Right lung (tissue), 5 donors: ENCODE results near the gene FSHR. TPM values are rescaled to one million over a fixed set of nuclear protein-coding genes. Genes with fewer than 3 reads are reported as not detected.

ENCODE experiments used
- DNase-seq, 2 donors: peaks; one replicate each; pipeline ENCODE4 v3.0.0-alpha.2; 2013
- polyA plus RNA-seq, 5 donors: library from polyadenylated mRNA; unstranded; fragments of 120-200 nt; gene quantifications; one replicate each; pipeline versions ENCODE4 v1.2.1 to v1.2.3, GENCODE V29; 2013; ENCODE audit warnings: inconsistent platforms in 1 of 5, low replicate concordance in 1 of 5; ENCODE audit not compliant: insufficient read length in 5 of 5, insufficient read depth in 1 of 5

FSHR gene
- polyA plus RNA-seq, 5 donors = 0.12 TPM; not detected in 4

DNA sequence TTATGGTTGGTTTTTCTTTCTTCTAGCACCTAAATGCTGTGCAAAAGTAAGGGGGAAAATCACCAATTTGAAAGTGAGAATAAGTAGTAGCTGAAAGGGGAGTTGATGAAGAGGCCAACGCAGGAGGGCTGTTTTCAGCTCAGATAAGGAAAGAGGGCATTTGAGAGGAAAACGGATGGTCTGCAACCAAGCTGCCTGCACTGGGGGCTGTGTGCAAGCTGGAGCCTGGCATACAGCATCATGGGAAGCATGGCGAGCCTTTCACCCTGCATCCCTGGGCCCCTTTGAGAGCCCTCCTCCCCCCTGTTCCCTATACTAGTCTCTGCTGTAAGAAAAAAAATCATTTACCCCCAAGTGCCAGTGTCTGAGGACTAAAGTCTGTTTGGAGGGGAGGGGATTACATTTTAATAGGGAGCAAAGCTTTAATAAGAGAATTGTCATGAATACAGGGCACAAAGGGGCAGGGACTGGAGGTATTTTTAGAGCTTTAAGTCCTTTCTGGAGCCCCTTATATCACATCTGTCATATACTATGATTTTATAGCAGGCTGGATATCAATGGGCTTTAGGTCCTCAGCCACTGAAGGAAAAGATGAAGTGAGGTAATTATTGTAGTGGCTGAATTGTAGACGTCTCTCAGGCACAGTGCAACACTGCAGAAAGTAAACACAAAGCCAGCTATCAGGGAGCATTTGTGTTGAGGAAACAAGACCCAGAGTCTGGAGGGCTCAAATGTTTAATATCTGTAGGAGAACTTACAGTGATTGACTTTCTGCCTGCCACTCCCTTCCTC is 120.7 kb downstream of the FSHR start:
- DNase-seq = no peak

- no peak for DNase-seq
These were observed 121.4 kb downstream of the FSHR start for GRCh38 chr2:49032936-49033335.

GRCh38 chr2:49032126-49032525 is 122.2 kb downstream of the FSHR start:
- no peak for DNase-seq

GRCh38 chr2:49029406-49029805 is 124.9 kb downstream of the FSHR start:
- DNase-seq = no peak

- no peak for DNase-seq
These were observed 126.2 kb downstream of the FSHR start for GRCh38 chr2:49028101-49028500.

- no peak for DNase-seq
These were observed 127.6 kb downstream of the FSHR start for GRCh38 chr2:49026706-49027105.

DNA sequence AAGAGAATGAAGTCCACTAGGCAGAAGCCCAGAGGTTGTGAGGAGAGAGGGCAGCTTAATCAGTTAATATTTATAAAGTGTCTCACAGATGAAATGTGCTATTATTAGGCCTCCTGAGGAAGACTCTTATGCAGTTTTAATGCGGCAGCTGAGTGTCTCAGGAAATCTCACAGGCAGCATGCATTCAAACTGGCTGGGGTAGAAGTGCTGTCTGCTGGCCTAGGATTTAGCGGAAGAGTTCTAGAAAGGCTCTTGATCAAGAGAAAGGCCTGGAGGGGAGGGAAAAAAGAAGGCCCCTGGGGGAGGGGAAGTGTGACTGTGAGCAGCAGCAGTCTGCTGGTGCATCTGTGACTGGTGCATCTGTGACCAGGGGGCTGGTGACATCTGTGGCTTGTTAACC is 133.0 kb downstream of the FSHR start:
- DNase-seq = peak; percentile 16 to 20

GRCh38 chr2:49005261-49005660 is 149.1 kb downstream of the FSHR start:
- DNase-seq = no peak

GRCh38 chr2:49004036-49004626 is 150.2 kb downstream of the FSHR start:
- DNase-seq = no peak

DNA sequence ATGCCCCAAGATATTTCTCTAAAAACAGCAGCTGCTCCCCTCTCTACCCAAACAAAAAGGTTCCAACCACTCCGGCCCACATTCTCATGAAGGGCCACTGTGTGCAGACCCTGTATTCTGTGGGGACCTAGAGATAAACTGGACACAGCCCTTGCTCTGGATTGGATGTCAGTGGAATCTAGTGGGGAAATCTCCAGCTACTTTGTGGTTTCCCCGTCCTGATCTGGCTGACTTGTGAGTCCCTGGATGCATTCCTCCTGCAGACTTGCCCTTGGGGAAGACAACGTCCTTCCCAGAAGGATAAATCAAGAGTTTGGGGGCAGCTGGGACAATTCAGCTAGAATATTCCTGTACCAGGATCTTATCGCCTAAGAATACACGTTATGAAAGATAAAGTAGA is 151.1 kb downstream of the FSHR start:
- DNase-seq = no peak

GRCh38 chr2:49002750-49003149 is 151.6 kb downstream of the FSHR start:
- DNase-seq = no peak

DNA sequence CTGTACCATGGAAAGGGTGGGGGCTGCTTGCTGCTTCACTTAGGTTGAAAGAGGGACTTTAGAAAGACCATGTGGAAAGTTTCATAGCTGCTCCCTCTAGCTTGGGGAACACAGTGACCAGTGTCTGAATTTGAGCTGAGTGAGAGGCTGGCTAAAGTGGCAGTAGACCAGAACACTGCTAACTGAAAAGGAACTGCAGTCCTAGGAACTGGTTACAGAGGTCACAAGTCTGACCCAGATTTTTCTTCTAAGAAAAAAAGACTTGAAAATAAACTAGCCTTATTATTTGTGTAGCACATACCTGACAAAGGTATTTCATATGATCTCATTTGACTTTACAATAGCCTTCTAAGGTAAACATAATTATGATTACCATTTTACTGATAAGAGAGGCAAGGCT is 153.6 kb downstream of the FSHR start:
- DNase-seq = no peak

DNA sequence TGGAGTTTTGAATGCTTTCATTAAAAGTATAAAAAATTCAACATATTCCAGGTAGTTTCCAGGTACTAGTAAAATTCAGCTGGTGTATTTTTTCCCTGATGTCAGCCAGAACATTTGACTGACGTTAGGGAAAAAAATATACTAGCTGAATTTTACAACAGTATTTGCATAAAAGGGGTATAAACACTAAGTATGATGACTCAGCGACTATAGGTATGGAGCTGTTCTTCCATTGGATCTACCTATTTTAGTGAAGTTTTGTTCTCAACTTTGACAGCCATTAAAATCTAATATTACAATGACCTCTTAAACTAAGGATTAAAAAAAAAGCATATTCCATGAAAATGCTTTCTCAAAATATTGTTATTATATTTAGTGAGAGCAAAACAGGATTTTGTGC is 155.9 kb downstream of the FSHR start:
- no peak for DNase-seq

DNA sequence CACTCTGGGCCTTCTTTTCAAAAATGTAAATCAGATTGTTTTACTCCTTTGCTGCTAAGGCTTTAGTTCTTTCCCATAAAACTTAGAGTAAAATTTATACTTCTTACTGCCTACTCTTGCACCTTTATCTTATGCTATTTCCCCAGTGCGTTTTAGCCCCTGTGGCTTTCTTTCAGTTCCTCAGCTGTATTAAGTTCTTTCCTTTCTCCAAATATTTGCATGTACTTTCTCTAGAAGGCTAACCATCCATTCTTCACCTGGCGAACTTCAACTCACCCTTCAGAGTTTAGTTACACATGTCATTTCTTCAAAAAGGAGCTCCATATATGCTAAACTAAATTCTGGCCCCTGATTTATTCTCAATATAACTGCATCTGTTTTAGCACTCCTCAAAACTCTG is 160.7 kb downstream of the FSHR start:
- no peak for DNase-seq

- DNase-seq = no peak
These were observed 162.7 kb downstream of the FSHR start for GRCh38 chr2:48991415-48992131.

GRCh38 chr2:48984922-48985321 is 169.4 kb downstream of the FSHR start:
- DNase-seq = no peak

DNA sequence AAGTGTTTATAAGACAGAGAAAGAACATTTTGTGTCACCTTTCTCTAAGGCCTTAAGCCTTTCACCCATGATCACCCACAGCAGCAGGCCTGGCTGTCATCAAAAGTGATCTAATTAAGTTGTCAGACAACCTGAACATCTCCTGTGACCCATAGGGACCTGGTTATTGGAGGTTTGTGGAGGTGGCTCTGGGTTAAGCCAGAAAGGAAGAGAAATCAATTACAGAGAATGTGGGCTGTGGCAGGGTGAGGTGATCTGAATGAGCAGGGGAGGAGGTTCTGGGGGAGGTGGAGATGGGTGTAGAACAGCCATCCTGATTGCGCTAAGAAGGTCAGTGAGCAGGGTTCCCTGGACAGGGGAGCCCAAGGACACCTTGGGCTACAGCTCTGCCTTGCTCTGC is 170.8 kb downstream of the FSHR start:
- no peak for DNase-seq

DNA sequence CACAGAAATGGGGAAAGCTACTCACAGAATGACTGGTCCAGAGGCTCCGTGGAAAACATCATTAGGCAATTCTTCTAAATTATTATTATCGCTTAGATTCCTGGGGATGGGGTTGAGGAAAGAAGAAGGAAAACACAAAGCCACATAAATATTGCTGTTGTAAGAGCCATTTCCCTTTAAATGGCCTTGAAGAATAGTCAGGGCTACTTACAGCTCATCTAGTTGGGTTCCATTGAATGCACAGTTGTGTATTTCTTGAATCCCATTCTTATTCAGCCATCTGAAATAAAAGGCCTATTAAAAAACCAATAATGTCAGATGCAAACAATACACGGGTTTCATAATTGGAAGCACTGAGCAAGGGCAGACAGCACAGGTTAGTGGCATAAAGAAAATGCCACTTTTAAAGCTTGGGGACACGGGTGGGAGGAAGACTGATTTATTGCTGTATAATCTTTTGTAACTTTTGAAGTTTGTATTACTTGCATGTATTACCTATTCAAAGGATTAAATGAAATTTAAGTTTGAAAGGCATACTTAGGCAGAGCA is 171.4 kb downstream of the FSHR start:
- DNase-seq = no peak

- no peak for DNase-seq
These were observed 173.5 kb downstream of the FSHR start for GRCh38 chr2:48980846-48981245.

DNA sequence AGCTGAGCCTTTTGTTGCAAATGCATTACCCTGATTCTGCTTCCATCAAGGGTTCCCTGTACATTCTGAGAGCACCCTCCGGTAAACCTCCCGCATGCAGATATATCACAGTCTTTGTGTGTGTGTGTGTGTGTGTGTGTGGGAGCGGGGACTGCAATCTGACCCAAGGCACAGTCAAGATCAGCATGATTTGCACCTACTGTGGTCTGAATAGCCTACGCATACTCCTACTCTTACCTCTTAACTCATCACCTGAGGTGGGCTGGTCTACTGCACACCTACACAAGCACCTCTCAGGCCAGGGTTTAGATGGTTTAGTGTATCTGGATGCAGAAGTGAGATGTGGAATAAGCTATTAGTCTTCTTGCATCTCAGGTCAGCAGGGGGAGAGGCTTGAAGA is 174.6 kb downstream of the FSHR start:
- no peak for DNase-seq

DNA sequence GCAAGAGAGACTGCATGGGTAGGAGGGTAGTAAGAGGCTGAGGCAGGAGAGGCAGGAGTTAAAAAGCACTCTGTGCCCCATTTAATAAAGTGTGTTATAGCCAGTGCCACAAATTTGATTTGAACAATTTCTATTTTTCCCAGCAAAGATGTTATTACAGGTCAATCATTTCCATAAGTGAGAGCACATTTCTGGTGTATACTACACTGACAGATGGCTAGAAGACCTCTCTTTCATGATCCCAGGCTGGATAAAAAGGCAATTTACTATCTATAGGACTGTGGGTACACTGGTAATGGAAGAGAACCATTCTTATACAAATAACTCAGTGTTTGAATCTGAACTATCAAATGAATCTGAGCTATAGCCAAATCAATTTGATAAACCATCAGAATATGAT is 176.2 kb downstream of the FSHR start:
- DNase-seq = no peak

DNA sequence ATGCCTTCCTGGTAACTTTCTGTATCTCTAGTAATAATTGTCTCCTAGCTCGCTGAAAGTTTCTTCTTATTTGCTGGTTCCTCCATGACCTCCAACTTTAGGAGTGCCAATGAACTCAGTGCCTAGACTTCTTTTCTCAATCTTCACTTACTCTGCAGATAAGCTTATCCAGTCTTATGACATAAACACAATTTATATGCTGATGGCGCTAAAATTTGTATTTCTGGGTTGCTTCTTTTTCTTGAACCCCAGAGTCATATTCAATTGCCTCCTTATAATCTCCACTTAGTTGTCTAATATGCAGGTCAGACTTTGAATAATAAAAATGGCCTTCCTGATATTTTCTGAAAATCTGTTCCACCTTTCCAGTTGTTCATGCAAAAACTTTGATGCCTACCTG is 182.5 kb downstream of the FSHR start:
- no peak for DNase-seq

DNA sequence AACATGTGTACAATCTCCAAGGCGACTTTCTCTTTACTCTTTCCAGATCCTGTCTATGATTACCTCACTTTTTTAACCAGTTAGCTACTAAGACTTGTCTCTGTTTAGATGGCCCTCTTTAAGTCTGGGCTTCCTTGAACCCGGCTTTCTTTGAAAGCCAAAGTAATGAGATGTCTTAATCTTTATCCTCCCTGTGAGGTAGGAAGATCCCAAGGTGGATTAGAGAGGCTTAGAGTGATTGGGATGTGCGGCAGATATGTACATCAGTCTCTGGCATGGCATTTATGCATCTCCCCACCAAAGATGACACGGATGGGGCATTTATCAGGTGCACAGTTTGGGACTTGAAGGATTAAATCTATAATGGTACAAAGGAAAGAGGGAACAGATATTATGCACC is 186.3 kb downstream of the FSHR start:
- no peak for DNase-seq
